GM18526 (cell line): Measurements from ENCODE around the gene MTARC2.

Source experiments
- POLR2A ChIP-seq: IDR thresholded peaks from 3 replicates; pipeline ENCODE4 v1.6.1; 2011; ENCODE audit not compliant: insufficient read length; ENCODE audit errors: extremely low read depth

Gene MTARC2

DNA sequence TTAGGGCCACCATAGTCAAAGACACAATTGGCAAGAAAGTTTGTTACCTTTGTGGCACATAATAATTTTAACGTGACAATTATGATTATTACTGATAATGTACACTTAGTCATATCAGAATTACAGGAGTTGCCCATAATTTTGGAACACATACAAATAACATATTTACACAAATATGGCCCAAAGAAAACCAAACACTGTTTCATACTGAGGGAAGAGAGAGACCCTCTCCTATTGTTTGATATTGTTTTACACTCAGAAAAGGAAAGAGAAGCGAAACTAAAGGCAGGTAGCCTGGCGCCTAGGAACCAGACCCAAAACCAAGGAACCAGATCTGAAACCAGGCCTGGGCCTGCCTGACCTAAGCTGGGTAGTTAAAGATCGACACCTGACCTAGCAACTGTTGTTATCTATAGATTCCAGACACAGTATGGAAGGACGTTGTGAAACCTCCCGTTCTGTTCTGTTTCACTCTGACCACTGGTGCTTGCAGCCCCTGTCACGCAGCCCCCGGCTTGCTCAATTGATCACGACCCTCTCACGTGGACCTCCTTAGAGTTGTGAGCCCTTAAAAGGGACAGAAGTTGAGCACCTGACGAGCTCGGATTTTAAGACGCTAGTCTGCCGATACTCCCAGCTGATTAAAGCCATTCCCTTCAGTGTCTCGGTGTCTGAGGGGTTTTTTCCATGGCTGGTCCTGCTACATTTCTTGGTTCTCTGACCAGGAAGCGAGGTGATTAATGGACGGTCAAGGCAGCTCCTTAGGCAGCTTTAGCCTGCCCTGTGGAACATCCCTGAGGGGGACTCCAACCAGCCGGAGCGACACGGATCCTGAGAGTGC, 30.1 kb upstream of the MTARC2 start:
- TF ChIP-seq POLR2A, result no peak

DNA sequence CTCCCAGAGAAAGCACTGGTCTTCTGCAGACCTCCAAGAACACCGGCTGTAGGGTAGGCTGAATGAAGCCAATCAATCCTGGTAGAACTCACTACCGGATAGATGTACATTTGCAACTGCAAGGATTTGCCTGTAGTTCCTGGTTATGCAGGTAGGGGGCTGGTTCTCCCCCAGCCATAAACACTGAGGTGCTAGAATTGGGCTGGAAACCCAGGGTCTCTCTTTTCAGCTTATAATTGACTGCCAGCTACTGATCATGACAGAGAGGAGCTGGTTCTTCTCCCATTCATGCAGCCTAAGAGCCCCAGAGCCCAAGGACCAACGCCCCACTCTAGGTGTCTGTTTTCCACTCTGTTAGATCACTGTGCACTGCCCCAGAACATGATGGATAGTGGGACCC, 21.5 kb upstream of the MTARC2 start:
- TF ChIP-seq POLR2A, result no peak

DNA sequence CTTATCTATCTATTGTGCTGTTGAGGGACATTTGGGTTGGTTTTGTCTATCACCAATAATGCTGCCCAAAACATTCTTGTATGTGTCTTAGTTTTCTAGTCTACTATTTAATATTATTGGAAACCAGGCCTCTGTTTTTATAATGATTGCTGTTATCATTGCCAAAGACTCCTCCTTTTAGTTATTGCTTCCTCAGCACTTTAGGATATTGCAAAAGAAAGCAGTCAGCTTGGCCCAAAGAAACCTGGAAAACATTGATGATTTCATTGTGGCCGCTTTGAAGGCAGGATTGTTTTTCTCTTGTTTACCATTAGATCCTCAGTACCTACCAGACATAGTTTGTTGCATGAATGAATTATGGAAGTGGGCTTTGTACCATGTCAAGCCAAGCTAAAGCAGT, 20.6 kb upstream of the MTARC2 start:
- TF ChIP-seq POLR2A, result no peak

DNA sequence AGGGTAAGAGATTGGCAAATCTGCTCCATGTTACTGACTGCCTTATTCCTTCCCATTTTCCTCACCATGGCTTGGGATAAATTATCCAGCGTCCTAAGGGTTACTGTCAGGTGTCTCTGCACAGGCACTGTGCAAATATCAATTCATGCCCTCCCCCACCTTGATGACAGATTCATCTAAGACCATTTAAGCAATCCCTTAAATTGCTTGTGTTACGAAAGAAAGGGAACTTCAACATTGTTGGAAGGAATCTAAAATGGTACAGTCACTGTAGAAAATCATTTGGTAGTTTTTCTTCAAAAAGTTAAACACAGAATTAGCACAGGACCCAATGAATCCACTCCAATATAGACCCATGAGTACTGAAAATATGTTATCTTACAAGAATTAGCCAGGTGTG, 17.6 kb upstream of the MTARC2 start:
- no peak for TF ChIP-seq POLR2A

DNA sequence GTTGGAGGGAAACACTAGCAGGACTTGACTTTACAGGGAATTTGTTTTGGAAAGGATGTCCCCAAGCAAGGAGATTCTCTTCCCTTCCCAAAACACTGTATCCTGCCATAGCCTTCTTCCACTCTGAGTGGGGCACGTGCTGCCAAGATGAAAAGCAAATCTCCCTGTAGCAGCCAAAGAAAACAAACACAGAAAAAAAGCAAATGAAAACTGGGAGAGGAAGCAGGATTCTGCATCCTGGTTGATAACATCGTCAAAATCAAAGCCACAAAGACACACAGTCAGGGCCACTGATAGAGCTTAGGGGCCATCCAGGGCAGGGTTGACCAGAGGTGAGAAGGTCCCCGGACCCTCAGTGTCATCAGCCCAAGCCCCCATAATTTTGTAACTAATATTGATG, 16.0 kb upstream of the MTARC2 start:
- no peak for TF ChIP-seq POLR2A

DNA sequence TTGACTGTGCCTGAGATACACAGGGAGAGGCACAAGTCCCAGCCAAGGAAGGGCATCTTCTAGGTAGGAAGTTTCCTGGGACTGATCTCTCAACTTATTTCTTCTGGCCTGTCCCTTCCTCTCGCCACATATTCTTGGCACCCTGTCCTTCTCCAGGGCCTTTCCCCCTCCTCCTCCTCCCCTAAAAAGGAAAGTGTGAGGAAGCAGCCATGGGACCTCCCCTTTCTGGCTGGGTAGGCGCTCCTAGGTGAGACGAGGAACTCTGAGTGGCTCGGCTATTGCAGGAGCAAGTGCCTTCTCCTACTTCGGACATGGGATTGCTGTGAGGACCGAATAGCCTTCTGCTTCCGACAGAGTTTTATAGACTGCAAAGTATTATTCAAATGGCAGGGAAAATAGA, 15.5 kb upstream of the MTARC2 start:
- no peak for TF ChIP-seq POLR2A

DNA sequence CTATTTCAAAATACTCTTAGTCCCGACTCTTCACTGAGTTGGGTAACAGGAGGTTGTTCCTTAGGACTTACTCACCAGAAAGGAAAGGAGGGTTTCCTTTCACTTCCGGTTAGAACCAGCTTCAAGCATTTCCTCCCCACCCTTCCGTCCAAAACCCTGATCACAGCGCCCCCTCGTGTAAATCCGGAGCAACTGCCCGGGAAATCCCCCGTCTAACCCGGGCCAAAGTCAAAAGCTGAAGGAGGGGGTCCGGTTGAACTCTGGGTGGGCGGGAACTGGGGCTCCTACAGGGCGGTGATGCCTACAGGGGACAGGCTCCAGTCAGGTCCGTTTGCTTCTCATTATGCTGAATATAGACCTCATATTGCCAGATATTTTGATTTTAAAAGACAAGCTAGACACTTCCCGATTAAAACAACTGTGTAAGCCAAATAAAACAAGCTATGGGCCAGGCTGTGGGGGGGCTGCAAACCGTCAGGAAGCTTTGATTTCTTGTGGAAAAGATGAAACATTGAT, 15.0 kb upstream of the MTARC2 start:
- no peak for TF ChIP-seq POLR2A

DNA sequence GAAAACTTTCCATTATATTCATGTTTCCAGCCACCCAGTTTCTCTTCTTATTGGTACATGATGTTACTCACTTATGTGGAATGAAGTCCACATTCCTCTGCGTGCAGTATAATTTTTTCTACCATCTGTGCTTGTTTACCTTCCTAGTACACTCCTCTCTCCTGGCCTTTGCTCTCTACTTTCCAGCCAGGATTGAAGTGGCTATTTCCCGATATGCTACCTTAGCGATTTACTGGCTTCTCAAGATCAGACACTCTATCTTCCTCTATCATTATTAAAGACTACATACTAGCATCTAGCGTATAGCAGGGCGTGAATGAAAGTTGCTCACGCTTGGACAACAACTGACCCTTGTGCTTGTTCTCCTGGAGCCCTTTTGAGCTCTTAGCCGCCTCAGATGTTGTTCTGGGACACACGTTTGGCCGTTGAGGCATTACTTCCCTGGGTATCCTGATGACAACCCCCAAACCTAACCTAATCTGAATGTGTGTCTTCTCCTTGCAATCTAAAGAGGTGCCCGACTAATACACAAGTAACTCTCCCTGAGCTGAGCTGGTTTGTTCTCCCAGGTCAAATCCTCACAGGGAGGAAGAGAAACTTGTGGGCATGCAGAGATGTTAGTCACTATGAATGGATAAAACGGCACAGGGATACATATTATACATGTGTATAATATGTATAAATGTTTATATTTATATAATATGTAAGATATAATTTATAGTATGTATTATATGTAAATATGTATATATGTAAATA, 13.4 kb upstream of the MTARC2 start:
- no peak for TF ChIP-seq POLR2A

DNA sequence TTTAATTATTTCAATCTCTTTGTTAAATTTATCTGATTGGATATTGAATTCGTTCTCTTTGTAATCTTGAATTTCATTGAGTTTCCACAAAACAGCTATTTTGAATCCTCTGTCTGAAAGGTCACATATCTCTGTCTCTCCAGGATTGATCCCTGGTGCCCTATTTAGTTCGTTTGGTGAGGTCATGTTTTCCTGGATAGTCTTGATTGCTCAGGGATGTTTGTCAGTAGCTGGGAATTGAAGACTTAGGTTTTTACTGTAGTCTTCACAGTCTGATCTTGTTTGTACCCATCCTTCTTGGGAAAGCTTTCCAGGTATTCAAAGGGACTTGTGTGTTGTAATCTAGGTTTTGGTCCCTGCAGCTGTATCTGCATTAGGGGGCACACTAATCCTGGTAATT, 6.8 kb upstream of the MTARC2 start:
- TF ChIP-seq POLR2A, result no peak

DNA sequence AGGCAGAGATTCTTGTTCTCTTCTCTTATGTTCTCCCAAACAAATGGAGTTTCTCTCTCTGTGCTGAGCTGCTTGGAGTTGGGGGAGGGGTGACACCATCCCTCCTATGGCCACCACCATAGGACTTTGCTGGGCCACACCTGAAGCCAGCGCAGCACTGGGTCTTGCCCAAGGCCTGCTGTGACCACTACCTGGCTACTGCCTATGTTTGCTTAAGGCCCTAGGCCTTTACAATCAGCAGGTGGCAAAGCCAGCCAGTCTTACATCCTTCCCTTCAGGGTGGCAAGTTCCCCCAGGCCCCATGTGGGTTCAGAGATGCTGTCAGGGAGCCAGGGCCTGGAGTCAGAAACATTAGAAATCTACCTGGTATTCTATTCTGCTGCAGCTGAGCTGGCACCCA, 6.3 kb upstream of the MTARC2 start:
- no peak for TF ChIP-seq POLR2A

DNA sequence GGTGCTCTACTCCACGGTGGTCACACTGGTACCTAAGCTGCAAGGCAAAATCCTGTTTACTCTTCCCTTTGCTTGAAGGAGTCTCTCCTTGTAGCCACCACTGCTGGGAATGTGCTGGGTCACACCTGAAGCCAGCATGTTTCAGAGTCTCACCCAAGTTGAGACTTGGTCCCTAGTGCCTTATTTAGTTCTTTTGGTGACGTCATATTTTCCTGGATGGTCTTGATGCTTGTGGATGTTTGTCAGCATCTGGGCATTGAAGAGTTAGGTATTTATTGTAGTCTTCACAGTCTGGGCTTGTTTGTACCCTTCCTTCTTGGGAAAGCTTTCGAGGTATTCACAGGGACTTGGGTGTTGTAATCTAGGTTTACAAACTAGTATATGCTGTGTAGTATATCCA, 5.6 kb upstream of the MTARC2 start:
- TF ChIP-seq POLR2A, result no peak

DNA sequence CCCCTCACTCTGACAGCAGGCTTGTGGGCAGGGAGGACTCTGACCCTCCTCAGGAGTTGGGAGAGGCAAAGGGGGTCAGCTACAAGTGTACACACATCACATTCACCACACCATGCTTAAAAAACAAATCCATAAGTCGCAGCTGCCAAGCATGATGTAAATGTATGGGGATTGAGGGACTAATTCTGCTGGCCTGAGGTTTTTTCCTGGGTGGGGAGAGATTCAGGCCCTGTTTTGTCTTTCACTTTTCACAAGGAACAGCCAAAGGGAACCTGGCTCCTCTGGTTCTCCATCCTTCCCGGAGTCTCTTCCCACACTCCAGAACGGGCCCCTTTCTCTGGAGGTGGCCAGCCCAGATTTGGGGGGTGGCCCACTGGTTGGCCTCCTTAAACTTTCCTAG, 1.3 kb upstream of the MTARC2 start:
- no peak for TF ChIP-seq POLR2A

DNA sequence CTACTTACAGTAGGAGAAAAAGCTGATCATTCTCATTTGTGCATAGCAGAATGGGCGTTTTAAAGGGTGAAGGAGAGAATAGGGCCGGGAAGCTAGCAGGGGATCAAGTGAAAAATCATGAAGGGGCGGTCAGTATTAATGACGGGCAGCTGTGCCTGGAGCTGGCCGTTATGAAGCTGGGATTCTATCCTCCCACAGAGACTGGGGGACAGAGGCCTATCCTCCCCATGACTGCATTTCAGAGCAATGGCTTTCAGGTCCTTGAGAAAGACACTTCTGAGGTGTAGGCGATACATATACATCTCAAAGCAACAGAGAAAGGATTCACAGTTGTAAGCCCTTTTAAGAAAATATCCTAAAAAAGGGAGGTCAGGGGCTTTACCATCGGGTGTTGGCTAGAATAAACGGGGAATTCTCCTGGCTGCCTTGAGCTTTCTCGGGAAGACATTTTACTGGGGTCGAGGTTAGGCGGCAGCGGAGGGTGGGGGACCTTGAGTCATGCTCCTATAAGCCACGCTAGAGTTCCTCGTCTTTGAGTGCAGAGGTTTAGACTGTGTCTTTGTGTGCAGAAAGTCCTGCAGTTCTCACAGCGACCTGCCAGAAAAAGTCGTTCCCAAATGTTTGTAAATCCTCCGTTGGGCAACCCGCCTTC, 559 bp upstream of the MTARC2 start:
- TF ChIP-seq POLR2A, result no peak

DNA sequence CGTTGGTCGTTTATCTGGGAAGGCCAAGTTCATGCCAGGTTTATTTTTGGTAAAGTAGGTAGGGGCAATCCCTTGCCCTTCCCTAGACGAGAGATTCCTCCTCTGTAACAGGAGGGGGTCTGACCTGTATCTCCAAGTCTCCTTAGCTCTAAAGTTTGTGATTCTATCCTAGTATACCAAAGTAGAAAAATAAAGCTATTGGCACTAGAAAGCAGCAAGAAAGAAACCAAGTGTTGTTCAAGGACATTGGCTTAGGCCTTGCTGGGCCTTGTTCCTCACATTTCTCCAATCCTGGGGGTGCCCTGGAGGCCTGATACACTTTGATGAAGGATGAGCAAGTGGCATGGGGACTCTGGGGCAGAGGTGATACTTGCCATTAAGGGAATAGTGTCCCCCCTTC, 814 bp downstream of the MTARC2 start:
- no peak for TF ChIP-seq POLR2A

DNA sequence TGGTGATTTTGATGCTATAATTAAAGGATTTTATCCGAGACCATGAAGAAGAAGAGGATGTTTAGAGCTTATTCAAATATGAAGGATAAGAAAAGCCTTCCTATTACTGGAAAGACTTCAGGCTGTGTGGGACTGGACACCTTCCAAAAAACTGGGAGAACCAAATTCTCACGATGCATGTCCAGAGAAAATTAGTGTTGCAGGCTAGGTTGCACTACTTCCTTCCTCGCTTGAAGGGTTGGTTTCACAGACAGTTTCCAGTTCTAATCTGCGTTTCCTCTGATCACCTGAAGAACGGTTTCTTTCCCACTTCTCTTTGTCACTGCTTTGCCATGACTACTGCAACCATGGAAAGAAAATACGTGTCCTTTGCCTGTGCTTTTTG, 2.0 kb downstream of the MTARC2 start:
- TF ChIP-seq POLR2A, result no peak

DNA sequence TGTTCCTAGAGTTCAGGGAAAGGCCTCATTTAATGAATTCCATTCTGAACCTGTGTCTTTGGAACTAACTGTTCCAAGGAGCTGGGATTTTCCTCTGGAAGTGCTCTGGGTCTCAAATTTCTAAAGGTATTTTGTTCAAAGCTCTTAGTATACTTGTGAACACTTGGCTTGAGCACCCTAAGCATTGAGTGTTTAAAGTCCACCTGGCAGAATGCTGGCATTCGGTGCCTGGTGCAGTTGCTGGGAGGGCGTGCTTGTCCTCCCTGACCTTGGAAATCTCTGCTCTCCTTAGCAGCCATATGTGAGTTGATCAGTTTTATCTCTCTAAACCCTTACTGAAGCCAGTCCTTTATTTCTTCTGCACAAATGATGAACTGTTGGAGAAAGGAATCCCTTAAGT, 3.0 kb downstream of the MTARC2 start:
- TF ChIP-seq POLR2A, result no peak
